ENCODE data around the gene CPTP. TPM values are rescaled to one million over a fixed set of nuclear protein-coding genes. Genes with fewer than 3 reads are reported as not detected.

The CPTP gene
- total and polyA plus RNA-seq, 2 donors (not counting 1 experiment from before 2014, with no cell fraction given), result 17.1 to 18.8 TPM

GRCh38 chr1:1370771-1371300 lies 46.2 kb downstream of the CPTP start:
- Histone ChIP-seq H3K4me2 (replicated peaks; ENCODE audit: low read depth, low read length, poor library complexity, severe bottlenecking) (no peak overlapping the region), H3K4me3 (ENCODE audit: control extremely low read depth in 1 of 5, extremely low read depth in 1 of 5, insufficient read depth in 1 of 5, low read depth in 2 of 5, low read length in 4 of 5) (no peak overlapping the region), H3K79me2 (ENCODE audit: control insufficient read depth, insufficient read depth, low read length) (peaks cover 15% of the 10 kb centered on the region), H3K9ac (ENCODE audit: low read length) (no peak overlapping the region), H4K20me1 (ENCODE audit: control insufficient read depth, insufficient read depth, low read length, poor library complexity, severe bottlenecking) (peaks cover 21% of the 10 kb centered on the region), H3K27me3 (replicated peaks in 1 of 4; ENCODE audit: control extremely low read depth in 1 of 4, control insufficient read depth in 3 of 4, insufficient read depth in 4 of 4, low read length in 3 of 4) (no peaks in the 10 kb centered on the region), H3K27ac (ENCODE audit: low read length in 2 of 2) (no peak overlapping the region), H2AFZ (ENCODE audit: insufficient read depth, low read depth, low read length, poor library complexity, severe bottlenecking) (no peak overlapping the region), H3K36me3 (replicated peaks in 1 of 2; ENCODE audit: control extremely low read depth in 1 of 2, control insufficient read depth in 1 of 2, extremely low read depth in 1 of 2, insufficient read depth in 2 of 2, low read length in 1 of 2) (peaks cover 0 to 10% of the 10 kb centered on the region in 2 experiments), H3K4me1 (ENCODE audit: control insufficient read depth in 2 of 2, insufficient read depth in 2 of 2, low read length in 2 of 2) (peaks cover 15 to 33% of the 10 kb centered on the region in 2 donors), H3K9me3 (ENCODE audit: control extremely low read depth in 1 of 3, control insufficient read depth in 2 of 3, insufficient read depth in 1 of 3, low read length in 2 of 3) (peaks cover 0 to 15% (median 0%) of the 10 kb centered on the region in 3 donors)
- TF ChIP-seq CTCF (IDR thresholded peaks at IDR 0.05), result no peak
- TF ChIP-seq EZH2 (IDR thresholded peaks at IDR 0.05; ENCODE audit: borderline replicate concordance, insufficient read depth, low read depth, low read length, poor library complexity, severe bottlenecking), result no peak
- Mint-ChIP-seq H3K9me3 (ENCODE audit: insufficient read depth) (no peaks in the 10 kb centered on the region), H3K27me3 (no peaks in the 10 kb centered on the region), H3K27ac (no peak overlapping the region), H3K4me3 (no peak overlapping the region), H3K4me1 (peaks cover 11% of the 10 kb centered on the region)
- ChIA-PET CTCF (interaction anchor here (0.9 to 3.2 kb wide), 8 partner anchors 11 to 388 kb away, joined by 3 to 16 read pairs (median 8); partner anchors contain the start of gene CCNL2), POLR2A (no interaction called here)
- no peak for DNase-seq
- 75% methylated on average over 16 of the region's 16 CpGs for WGBS (ENCODE audit: insufficient coverage)
- intact Hi-C loops (cut with micrococcal nuclease), result no loop called here
- ATAC-seq (ENCODE audit: low read depth), result no peak

- intact Hi-C loops (cut with micrococcal nuclease), result no loop called here
- Histone ChIP-seq H3K27me3 (replicated peaks in 1 of 4; ENCODE audit: control extremely low read depth in 1 of 4, control insufficient read depth in 3 of 4, insufficient read depth in 4 of 4, low read length in 3 of 4) (no peaks in the 10 kb centered on the region), H3K4me1 (ENCODE audit: control insufficient read depth in 2 of 2, insufficient read depth in 2 of 2, low read length in 2 of 2) (peaks cover 19 to 37% of the 10 kb centered on the region in 2 donors), H3K79me2 (ENCODE audit: control insufficient read depth, insufficient read depth, low read length) (peaks cover 15% of the 10 kb centered on the region), H4K20me1 (ENCODE audit: control insufficient read depth, insufficient read depth, low read length, poor library complexity, severe bottlenecking) (peaks cover 21% of the 10 kb centered on the region), H3K9ac (ENCODE audit: low read length) (no peak overlapping the region), H3K36me3 (replicated peaks in 1 of 2; ENCODE audit: control extremely low read depth in 1 of 2, control insufficient read depth in 1 of 2, extremely low read depth in 1 of 2, insufficient read depth in 2 of 2, low read length in 1 of 2) (peaks cover 0 to 10% of the 10 kb centered on the region in 2 experiments), H3K4me2 (replicated peaks; ENCODE audit: low read depth, low read length, poor library complexity, severe bottlenecking) (peak overlapping the region; percentile 58), H3K9me3 (ENCODE audit: control extremely low read depth in 1 of 3, control insufficient read depth in 2 of 3, insufficient read depth in 1 of 3, low read length in 2 of 3) (peaks cover 0 to 10% (median 0%) of the 10 kb centered on the region in 3 donors), H2AFZ (ENCODE audit: insufficient read depth, low read depth, low read length, poor library complexity, severe bottlenecking) (no peak overlapping the region), H3K27ac (ENCODE audit: low read length in 2 of 2) (no peak overlapping the region), H3K4me3 (ENCODE audit: control extremely low read depth in 1 of 5, extremely low read depth in 1 of 5, insufficient read depth in 1 of 5, low read depth in 2 of 5, low read length in 4 of 5) (no peak overlapping the region)
- no peak for ATAC-seq (ENCODE audit: low read depth)
- POLR2A ChIA-PET, result no interaction called here
- no peak overlapping the region for H3K27ac Mint-ChIP-seq
- H3K9me3 Mint-ChIP-seq (ENCODE audit: insufficient read depth), result no peaks in the 10 kb centered on the region
- CTCF ChIA-PET, result interaction anchor here (0.6 to 3.2 kb wide), 14 partner anchors 10 to 388 kb away, joined by 3 to 16 read pairs (median 4); partner anchors contain the start of gene CCNL2
- 11% methylated on average over 11 of the region's 12 CpGs for WGBS (ENCODE audit: insufficient coverage)
- no peaks in the 10 kb centered on the region for H3K27me3 Mint-ChIP-seq
- peak; percentile 52 for DNase-seq
- no peak for TF ChIP-seq EZH2 (IDR thresholded peaks at IDR 0.05; ENCODE audit: borderline replicate concordance, insufficient read depth, low read depth, low read length, poor library complexity, severe bottlenecking)
- TF ChIP-seq CTCF (IDR thresholded peaks at IDR 0.05), result no peak
- no peak overlapping the region for H3K4me3 Mint-ChIP-seq
- peaks cover 11% of the 10 kb centered on the region for H3K4me1 Mint-ChIP-seq
These were observed 46.8 kb downstream of the CPTP start for GRCh38 chr1:1371364-1371745.
